ENCODE results near the gene ANKRD23.
"Not testable (repeated sequence)": the region's sequence is repeated elsewhere in the genome, so short reads cannot be mapped to it uniquely, and the experiment has no call there.

ANKRD23 gene

GRCh38 chr2:96843538-96844268 lies at the start of gene ANKRD23:
ANKRD23 (minus strand) TSS chr2:96844021; CDS start chr2:96843992, 29 bp downstream.
- no peak for DNase-seq (ENCODE audit: low spot score)

GRCh38 chr2:96891591-96892333 lies 47.9 kb upstream of the ANKRD23 start:
- DNase-seq (ENCODE audit: low spot score): no peak

GRCh38 chr2:96890726-96891385 lies 47.0 kb upstream of the ANKRD23 start:
- DNase-seq (ENCODE audit: low spot score): no peak

- DNase-seq (ENCODE audit: low spot score): no peak
Observed at GRCh38 chr2:96890252-96890651, 46.4 kb upstream of the ANKRD23 start.

- not testable (repeated sequence) for DNase-seq (ENCODE audit: low spot score)
Observed at GRCh38 chr2:96889502-96889901, 45.7 kb upstream of the ANKRD23 start.

GRCh38 chr2:96888072-96889011 lies 44.5 kb upstream of the ANKRD23 start:
- no peak for DNase-seq (ENCODE audit: low spot score)

GRCh38 chr2:96887493-96888012 lies 43.7 kb upstream of the ANKRD23 start:
- DNase-seq (ENCODE audit: low spot score): no peak

GRCh38 chr2:96885432-96886347 lies 41.9 kb upstream of the ANKRD23 start:
- DNase-seq (ENCODE audit: low spot score): no peak

GRCh38 chr2:96884299-96885094 lies 40.7 kb upstream of the ANKRD23 start:
- DNase-seq (ENCODE audit: low spot score): no peak

GRCh38 chr2:96883306-96883705 lies 39.5 kb upstream of the ANKRD23 start:
- no peak for DNase-seq (ENCODE audit: low spot score)

GRCh38 chr2:96882906-96883305 lies 39.1 kb upstream of the ANKRD23 start:
- no peak for DNase-seq (ENCODE audit: low spot score)

GRCh38 chr2:96882230-96882629 lies 38.4 kb upstream of the ANKRD23 start:
- DNase-seq (ENCODE audit: low spot score): no peak

- DNase-seq (ENCODE audit: low spot score): no peak
Observed at GRCh38 chr2:96881349-96882195, 37.8 kb upstream of the ANKRD23 start.

- DNase-seq (ENCODE audit: low spot score): no peak
Observed at GRCh38 chr2:96880891-96881273, 37.1 kb upstream of the ANKRD23 start.

- no peak for DNase-seq (ENCODE audit: low spot score)
Observed at GRCh38 chr2:96879545-96880040, 35.8 kb upstream of the ANKRD23 start.

- no peak for DNase-seq (ENCODE audit: low spot score)
Observed at GRCh38 chr2:96878796-96879544, 35.1 kb upstream of the ANKRD23 start.

- DNase-seq (ENCODE audit: low spot score): no peak
Observed at GRCh38 chr2:96878171-96878570, 34.4 kb upstream of the ANKRD23 start.

- DNase-seq (ENCODE audit: low spot score): no peak
Observed at GRCh38 chr2:96877631-96878092, 33.8 kb upstream of the ANKRD23 start.
